DMS 273 (cell line): Measurements from ENCODE around the gene TMEM126B.
"Not testable (repeated sequence)": the region's sequence is repeated elsewhere in the genome, so short reads cannot be mapped to it uniquely, and the experiment has no call there.

Experiments used
- DNase-seq: peaks from one replicate; lab custom pipeline; 2025; ENCODE audit not compliant: unreplicated experiment; lab: John Stamatoyannopoulos, UW

TMEM126B gene

DNA sequence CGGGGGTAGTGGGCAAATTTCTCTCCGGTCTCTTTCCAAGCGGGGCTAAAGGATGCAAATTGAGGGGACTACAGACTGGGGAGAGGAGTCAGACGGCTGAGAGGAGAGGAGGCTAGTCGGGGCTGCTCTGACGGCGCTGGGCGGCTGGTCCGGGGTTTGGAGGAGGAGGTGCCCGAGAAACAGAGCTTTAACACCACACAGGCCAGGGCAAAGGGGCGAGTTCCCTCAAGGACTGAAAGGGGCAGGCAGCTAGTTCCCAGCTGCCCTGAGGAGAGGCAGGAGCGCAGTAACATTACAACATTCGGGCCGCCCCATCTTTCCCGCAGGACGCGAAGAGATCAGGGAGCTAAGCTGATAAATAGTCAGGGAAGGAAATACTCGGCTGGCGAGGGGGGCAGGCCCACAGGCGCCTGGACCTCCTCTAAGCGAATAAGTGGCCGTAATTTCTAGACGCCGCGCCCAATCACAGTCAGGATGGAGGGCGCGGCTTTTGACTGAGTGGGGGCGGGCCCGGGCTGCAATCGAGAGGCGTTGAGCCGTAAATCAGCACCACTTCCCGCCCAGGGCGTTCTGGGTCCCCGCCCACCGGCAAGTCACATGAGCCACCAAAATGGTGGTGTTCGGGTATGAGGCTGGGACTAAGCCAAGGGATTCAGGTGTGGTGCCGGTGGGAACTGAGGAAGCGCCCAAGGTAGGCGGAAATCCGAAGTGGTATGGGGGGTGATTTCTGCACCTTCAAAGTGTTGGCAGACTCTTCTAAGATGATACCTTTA lies at the start of gene TMEM126B:
Gene TMEM126B (plus strand): TSS at position 596 of the 773 bp plus-strand sequence. CDS start 15 bp downstream, at position 611.
- DNase-seq = peak; percentile 97

DNA sequence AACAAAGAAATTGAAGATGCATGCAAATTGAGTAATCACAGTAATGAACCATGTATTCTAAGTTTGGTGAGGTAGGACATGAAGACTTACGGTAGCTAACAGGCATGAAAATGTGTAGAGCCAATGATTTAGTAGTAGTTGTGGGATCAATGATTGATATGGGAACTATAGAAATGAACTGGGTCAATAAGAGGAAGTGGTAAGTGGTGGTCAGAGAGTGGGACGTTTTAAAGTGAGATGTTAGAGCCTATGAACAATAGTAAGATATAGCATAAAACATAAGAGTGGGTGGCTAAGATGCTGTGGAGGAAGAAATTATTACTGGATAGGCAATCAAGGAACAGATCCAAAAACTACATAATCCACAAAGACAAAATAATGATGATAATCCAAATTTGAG lies 46.3 kb upstream of the TMEM126B start:
- no peak for DNase-seq

DNA sequence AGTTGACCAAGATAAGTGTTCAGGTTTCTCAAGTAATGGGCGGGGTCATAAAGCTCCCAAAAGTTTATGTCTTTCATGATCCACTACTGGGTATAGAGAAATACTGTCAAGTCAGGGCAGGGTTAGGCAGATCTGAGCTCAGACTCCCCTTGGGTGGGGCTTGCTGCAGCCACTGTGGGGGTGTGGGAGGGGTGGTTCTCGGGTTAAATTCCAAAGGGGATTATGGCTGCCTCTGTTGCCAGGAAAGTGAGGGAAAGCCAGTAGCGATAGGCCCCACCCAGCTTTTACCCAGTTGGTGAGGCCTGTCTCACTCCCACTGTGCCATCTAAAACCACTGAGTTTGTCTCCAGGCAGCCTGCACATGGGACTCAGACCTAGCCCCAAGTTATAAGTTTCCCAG lies 39.0 kb upstream of the TMEM126B start:
- DNase-seq = no peak

DNA sequence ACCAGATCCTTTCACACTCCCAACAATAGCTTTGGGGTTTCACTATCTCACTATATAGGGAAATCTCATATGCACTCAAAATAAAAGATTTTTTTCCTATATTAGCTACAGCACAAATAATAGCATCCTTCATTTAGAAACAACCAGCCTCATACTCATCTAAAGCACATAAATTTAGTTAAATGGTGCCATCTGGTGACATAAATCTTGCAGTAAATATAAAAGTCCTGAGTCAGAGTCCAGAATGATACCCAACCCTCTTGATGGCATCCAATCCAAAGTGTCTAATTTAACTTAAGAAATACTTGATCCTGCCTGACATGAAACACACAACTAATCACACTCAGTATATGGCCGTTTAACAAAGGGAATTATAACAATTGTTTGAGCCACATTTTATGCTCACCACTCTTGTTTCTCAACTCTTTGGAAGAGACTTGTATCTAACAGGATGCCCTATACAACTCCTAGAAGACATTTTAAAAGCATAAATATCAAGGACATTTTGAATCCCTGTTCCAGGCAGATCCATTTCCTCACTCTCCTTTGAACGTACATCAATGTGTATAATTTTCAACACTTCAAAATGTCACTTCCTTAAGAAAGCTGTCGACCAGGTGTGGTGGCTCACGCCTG lies 37.4 kb upstream of the TMEM126B start:
- DNase-seq = peak; percentile 45

DNA sequence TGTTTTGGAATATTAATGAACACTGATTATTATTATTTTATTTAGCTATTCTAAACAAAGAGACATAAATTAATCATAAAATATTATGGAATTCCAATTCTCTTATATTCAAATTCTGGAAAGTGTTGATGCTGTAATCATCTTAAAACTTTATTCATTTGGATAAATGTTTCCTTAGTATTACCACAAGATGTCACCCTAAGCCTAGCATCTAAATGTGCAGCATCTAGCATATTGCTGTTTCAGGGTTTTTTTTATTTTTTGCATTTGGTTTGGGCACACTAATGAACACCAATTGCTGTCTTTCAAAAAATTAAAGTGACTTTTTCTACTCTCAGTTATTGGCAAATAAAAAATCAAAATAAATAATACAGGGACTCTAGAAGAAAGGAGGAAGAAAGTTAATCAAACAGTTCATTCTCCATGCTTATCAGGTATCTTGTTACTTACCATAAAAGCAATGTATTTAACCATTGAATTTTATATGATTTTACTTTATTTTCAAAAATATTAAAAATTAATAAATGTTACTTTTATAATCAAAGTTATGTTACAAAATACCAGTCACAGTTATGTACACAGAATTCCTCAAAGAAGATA lies 33.0 kb upstream of the TMEM126B start:
- DNase-seq = peak; percentile 50

DNA sequence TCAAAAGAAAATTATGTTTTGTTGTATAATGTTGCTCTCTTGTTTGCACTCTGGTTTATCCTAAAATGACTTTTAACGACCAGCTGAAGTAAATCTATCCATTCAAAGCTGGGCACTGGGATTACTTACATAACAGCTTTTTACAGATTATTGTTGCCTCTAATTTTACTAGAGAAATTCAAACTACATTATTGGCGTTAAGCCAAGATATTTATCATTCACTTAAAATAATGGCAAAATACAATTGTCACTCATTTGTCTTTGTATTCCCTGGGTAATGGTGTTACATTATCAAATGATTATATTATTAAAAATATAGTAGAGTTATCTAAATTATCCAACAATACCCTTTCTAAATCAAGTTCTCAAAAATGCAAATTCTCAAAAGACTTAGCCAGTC lies 31.5 kb upstream of the TMEM126B start:
- DNase-seq = no peak

DNA sequence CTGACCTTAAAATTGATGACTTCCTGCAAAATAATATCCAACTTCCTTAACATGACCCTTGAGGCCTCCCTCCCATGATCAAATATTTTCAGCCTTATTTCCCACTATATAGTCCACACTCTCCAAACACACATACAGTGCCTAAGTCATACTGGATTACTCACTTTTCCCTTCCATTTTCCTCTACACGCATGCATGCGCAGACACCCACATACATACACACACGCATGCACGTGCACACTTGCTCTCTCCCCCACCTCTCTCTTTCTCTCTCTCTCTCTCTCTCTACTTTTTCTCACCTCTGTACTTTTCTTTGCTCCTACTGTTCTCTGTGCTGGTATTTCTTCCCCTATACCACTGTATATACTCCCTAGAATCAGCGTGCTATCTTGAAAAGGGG lies 29.3 kb upstream of the TMEM126B start:
- no peak for DNase-seq

DNA sequence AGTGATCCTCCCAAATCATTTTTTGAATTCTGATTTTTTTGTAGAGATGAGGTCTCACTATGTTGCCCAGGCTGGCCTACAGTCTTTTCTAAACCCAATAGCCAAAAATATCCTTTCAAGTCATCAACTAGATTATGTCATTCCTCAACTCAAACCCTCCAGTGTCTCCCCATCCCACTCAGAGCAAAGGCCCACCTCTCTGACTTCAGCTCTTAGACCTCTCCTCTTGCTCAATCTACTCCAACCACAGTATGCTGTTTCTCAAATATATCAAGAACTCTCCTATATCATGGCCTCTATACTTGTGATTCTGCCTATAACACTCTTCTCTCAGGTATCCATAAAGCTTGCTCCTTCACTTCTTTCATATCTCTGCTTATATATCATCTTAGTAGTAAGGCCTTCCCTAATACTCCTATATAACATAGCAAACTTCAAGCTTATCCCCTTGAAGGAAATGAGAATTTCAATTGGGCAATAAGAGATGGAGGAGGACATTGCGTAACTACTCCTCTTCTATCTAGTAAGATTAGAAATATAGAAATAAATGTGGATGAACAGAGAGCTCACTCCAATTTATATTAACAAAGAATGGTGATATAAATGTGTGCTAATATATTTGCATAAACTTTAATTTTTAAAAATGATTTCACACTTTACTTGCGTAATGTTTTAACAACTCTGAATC lies 25.7 kb upstream of the TMEM126B start:
- DNase-seq = no peak

DNA sequence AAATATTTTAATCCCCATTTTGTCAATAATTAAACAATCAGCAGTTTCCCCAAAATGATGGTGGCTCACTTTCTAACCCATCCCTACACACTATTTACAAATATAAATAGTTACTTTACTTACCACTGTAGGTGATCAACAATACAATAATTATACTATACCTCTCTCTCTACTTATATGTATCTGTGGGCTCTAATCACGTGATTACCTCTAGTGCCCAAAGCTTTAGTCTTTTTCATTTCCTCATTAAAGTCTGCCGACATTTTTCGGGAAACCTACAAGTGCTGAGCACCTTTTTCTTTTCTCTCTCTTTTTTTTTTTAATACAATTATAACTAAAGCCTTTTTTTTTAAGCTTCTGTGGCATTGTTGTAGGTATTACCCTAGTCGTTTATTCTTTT lies 25.2 kb upstream of the TMEM126B start:
- no peak for DNase-seq

DNA sequence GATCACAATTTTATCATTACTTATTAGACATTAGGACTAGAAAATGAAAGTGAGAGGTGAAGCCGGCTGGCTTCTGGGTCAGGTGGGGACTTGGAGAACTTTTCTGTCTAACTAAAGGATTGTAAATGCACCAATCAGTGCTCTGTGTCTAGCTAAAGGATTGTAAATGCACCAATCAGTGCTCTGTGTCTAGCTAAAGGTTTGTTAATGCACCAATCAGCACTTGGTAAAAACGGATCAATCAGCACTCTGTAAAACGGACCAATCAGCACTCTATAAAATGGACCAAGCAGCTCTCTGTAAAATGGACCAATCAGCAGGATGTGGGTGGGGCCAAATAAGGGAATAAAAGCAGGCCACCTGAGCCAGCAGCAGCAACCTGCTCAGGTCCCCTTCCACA lies 22.2 kb upstream of the TMEM126B start:
- DNase-seq = not testable (repeated sequence)

DNA sequence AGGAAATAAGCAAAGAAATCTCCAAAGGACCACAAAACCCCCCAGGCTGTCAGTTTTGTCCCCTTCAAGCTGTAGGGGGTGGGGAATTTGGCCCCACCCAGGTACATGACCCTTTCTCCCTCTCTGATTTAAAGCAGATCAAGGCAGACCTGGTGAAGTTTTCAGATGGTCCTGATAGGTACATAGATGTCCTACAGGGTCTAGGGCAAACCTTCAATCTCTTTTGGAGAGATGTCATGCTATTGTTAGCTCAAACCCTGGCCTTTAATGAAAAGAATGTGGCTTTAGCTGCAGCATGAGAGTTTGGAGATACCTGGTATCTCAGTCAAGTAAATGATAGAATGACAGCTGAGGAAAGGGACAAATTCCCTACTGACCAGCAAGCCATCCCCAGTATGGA lies 19.8 kb upstream of the TMEM126B start:
- DNase-seq = not testable (repeated sequence)

DNA sequence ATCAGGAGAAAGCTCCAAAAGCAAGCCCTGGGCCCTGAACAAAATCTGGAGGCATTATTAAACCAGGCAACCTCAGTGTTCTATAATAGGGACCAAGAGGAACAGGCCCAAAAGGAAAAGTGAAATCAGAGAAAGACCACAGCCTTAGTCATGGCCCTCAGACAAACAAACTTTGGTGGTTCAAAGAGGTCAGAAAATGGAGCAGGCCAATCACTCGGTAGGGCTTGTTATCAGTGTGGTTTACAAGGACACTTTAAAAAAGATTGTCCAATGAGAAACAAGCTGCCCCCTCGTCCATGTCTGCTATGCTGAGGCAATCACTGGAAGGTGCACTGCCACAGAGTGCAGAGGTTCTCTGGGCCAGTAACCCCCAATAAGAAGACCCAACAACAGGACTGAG lies 19.1 kb upstream of the TMEM126B start:
- DNase-seq = not testable (repeated sequence)

DNA sequence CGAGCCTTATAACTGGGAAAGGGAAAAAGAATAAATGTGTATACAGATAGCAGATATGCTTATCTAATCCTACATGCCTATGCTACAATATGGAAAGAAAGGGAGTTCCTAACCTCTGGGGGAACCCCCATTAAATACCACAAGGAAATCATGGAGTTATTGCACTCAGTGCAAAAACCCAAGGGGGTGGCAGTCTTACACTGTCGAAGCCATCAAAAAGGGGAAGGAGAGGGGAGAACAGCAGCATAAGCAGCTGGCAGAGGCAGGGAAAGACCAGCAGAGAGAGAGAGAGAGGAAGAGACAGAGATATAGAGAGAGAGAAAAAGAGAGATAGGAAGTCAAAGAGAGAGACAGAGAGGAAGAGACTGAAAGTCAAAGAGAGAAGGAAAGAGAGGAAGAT lies 16.8 kb upstream of the TMEM126B start:
- not testable (repeated sequence) for DNase-seq

DNA sequence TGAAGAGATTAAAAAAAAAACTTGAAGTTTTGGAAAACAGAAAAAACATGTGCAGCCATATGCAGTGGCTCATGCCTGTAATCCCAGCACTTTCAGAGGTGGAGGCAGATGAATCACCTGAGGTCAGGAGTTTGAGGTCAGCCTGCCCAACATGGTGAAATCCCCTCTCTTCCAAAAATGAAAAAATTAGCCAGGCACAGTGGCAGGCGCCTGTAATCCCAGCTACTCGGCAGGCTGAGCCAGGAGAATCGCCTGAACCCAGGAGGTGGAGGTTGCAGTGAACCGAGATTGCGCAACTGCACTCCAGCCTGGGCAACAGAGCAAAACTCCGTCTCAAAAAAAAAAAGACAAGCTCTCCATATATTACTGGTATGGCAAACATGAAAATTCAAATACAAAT lies 8.9 kb upstream of the TMEM126B start:
- no peak for DNase-seq

DNA sequence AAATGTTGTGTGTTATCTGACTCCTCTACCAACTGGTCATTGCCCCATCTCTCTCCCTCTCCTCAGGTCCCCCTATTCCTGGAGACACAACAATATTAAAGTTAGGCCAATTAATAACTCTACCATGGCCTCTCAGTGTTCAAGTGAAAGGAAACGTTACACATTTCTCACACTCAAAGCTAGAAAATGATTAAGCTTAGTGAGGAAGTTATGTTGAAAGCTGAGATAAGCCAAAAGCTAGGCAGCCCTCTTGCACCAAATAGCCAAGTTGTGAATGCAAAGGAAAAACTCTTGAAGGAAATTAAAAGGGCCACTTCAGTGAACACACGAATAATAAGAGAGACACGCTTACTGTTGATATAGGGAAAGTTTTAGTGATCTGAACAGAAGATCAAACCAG lies 8.1 kb upstream of the TMEM126B start:
- DNase-seq = no peak

DNA sequence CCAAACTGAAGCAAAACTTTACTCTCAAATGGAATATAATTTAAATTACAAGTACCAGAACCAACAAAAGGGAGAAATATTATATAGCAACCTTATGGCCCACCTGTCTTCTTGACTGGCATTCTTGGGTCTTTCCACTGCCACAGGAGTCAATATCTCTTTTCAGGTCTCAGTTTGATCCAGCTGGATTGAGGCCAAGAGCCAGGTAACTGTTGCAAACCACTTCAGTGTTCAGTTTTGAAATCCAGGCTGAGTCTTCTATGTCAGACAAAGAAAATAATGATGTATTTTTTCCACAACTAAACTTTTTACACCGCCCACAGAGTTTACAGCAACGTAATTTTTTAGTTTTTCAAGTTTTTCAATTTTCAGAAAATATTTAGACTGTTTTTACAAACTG lies 1.9 kb upstream of the TMEM126B start:
- no peak for DNase-seq

DNA sequence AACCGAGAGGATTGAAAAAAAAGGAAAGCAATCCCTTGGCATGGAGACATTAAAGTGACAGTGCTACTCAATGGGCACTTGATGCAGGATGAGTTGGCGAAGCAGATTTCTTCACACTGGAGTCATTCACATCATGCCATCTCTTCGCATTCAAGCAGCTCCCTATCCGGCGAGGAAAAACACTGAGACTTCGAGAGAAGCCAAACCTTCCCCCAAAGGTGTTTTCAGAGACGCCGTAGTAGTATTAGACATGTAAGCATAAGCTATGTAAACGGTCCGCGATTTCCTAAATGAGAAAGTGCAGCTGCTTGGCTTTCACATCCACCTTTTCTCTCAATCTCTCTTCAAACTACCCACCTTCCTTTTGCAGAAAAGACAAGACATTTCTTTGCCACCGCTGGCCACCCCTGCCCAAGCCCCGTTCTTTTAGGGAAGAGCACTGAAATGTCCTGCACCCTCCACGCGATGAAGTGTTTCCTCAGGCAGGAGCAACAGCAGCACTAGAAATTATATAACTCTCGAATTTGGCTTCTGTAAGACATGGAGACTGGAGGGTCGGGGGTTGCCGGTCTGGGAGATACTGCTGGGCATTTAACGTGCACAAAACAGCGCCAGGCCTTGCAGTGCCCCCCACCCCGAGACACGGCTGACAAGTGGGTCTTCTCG lies 928 bp upstream of the TMEM126B start, which contains the start of gene DLG2:
Gene DLG2 (minus strand): TSS at position 13 of the 666 bp plus-strand sequence.
- DNase-seq = peak; percentile 34

DNA sequence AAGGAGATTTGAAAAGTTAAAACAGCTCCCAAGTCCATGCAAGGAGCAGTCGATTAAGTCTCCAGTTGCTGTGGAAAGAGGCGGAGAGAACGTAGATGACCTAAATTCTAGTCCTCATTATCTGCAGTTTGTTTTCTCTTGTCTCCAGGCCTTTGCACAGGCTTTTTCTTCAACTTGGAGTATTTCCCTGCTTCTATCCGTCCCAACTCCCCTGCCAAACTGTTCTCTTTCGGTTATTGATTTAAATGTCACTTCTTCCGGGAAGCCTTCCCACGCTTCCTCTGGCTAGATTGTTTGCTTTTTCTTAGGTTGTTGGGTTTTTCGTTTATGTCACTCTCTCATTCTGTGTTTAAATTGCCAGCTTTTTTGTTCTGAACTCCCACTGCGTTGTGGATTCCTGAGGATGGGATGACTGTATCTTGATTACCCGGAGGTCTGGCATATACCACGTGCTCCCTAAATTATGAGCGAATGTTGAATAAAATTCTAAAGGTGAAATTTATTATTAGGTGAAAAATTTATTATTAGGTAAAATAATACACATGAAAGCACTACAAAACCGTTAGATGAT lies 463 bp downstream of the TMEM126B start:
- DNase-seq = peak; percentile 39

DNA sequence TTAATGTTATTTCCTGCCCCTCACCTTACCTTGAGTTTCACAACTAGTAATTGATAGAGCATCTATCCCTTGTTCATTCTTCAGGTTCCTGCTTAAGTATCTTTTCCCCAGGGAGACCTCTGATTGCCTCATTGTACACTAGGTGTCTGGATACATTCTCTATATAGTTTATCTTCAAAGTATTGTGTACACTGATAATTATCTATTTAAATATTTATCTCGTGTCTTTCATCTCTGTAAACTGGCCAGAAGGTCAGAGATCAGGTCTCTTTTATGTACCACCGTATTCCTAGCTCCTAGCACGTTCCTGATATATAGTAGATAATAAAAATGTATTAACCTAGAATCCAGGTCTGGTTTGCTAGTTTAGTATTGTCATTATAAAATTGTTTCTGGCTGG lies 6.4 kb downstream of the TMEM126B start:
- DNase-seq = no peak

DNA sequence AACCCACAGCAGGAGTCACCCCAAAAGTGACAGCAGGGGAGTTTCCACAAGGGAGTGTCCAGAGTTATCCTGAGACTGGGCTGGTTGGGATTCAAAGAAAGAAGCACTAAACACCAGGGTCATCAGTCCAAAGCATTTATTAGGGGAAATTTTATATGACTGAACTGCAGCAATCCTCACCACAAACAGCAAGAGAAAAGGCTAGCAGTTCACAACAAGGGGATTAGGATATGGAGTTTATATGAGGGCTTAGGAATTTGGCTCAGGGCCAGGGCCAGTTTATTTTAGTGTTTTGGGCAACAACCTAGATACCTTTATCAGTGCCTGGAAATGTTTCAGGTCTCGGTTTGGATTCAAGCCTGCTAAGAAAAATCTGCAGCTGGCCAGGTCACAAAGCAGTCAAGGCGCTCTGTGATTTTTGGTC lies 14.8 kb downstream of the TMEM126B start:
- no peak for DNase-seq

DNA sequence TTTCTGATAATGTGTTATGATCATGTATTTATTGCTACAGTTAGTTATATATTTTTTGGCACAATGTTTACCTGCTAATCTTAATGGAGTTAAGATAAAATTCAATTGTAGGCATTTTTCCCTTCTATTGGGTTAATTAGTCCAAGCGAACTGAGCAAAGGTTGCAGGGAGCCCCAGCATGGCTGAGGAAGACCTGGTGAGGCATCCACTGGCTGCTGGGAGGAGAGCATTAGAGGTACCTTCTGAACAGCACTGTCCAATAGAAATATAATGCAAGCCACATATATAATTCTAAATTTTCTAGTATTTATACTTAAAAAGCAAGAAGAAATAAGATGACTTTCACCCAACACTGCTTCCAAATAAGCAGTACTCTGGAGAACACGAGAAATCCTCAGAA lies 18.7 kb downstream of the TMEM126B start:
- DNase-seq = no peak
